A549 treated with dexamethasone at 1 μM for 4 hours (cell line): Measurements from ENCODE around the gene AVP. TPM values are rescaled to one million over a fixed set of nuclear protein-coding genes. Genes with fewer than 3 reads are reported as not detected.

Experiments used
- total RNA-seq: library from RNA; stranded (reverse); fragments of 200-300 nt; extraction: Qiagen RNA extraction; gene quantifications from 5 replicates; pipeline ENCODE4 v1.2.3, GENCODE V29; 2022

Gene AVP
- not detected in 5 replicates for total RNA-seq

GRCh38 chr20:3084283-3084985, at the start of gene AVP:
Gene AVP, minus strand, starts transcription at chr20:3084724. Its CDS starts 50 bp downstream, at chr20:3084674.

GRCh38 chr20:3071610-3072529, 12.7 kb downstream of the AVP start, which contains the start of gene OXT:
Gene OXT, plus strand, starts transcription at chr20:3071620. Its CDS starts 36 bp downstream, at chr20:3071656.

GRCh38 chr20:3045816-3046676, 38.5 kb downstream of the AVP start, which contains the start of gene MRPS26:
Gene MRPS26, plus strand, starts transcription at chr20:3046052. Its CDS starts 17 bp downstream, at chr20:3046069.

GRCh38 chr20:3043322-3043721, 41.2 kb downstream of the AVP start, which contains the start of gene GNRH2:
Gene GNRH2, plus strand, starts transcription at chr20:3043622. Its CDS starts 793 bp downstream, at chr20:3044415.

Other genes with a start within 250 kb of the AVP start
- 16.9 to 28.7 TPM (median 26.2 TPM) in 5 replicates for gene PCED1A, start 244.1 kb downstream of the AVP start, total RNA-seq
- 21.4 to 33.9 TPM (median 31.3 TPM) in 5 replicates for gene VPS16, start 244.0 kb downstream of the AVP start, total RNA-seq
- 35.3 to 46.4 TPM (median 43.6 TPM) in 5 replicates for gene PTPRA, start 211.2 kb downstream of the AVP start, total RNA-seq
- 0.25 to 0.26 TPM in 2 of 5 replicates, not detected in the others for gene GNRH2, start 41.1 kb downstream of the AVP start, total RNA-seq
- 114 to 149 TPM (median 143 TPM) in 5 replicates for gene MRPS26, start 38.7 kb downstream of the AVP start, total RNA-seq
- gene OXT, start 13.1 kb downstream of the AVP start, total RNA-seq, result not detected in 5 replicates
- gene FASTKD5, start 75.1 kb upstream of the AVP start, total RNA-seq, result 50.5 to 56.8 TPM (median 53.2 TPM) in 5 replicates
- 4.6 to 6.7 TPM (median 6.0 TPM) in 5 replicates for gene UBOX5, start 75.1 kb upstream of the AVP start, total RNA-seq
- gene LZTS3, start 88.8 kb upstream of the AVP start, total RNA-seq, result 4.5 to 6.7 TPM (median 6.3 TPM) in 5 replicates
- 82.4 to 107 TPM (median 99.9 TPM) in 5 replicates for gene DDRGK1, start 120.0 kb upstream of the AVP start, total RNA-seq
- 116 to 135 TPM (median 122 TPM) in 5 replicates for gene ITPA, start 124.8 kb upstream of the AVP start, total RNA-seq
- 10.3 to 16.1 TPM (median 15.3 TPM) in 5 replicates for gene SLC4A11, start 154.5 kb upstream of the AVP start, total RNA-seq